Esophagus muscularis mucosa (tissue), 4 donors: ENCODE measurements around the gene ERCC2. TPM values are rescaled to one million over a fixed set of nuclear protein-coding genes. Genes with fewer than 3 reads are reported as not detected.
"Not testable (repeated sequence)": the region's sequence is repeated elsewhere in the genome, so short reads cannot be mapped to it uniquely, and the experiment has no call there.

ENCODE experiments used
- DNase-seq: peaks from one replicate; pipeline ENCODE4 v3.0.0-alpha.2; 2017; ENCODE audit errors: extremely low spot score
- H3K27ac ChIP-seq, 4 donors: fragments of 200-600 bp; sonication (generic); replicated peaks in 1 of 4; 1 replicate in 3 of 4; 2 replicates in 1 of 4; pipeline ENCODE4 v1.5.1; 2016 to 2019; ENCODE audit warnings: mild to moderate bottlenecking in 1 of 4
- H3K27me3 ChIP-seq, 4 donors: fragments of 200-600 bp; sonication (generic); one replicate each; pipeline versions ENCODE4 v1.5.1 to v1.6.0; 2016 to 2019
- H3K36me3 ChIP-seq, 4 donors: fragments of 200-600 bp; sonication (generic); one replicate each; pipeline ENCODE4 v1.5.1; 2016 to 2019
- H3K4me1 ChIP-seq, 4 donors: fragments of 200-600 bp; sonication (generic); one replicate each; pipeline ENCODE4 v1.5.1; 2016 to 2019
- H3K4me3 ChIP-seq, 4 donors: fragments of 200-600 bp; sonication (generic); 1 replicate in 2 of 4; 2 replicates in 2 of 4; pipeline ENCODE4 v1.5.1; 2016 to 2019; ENCODE audit warnings: mild to moderate bottlenecking in 4 of 4, moderate library complexity in 1 of 4
- H3K9me3 ChIP-seq, 4 donors: fragments of 200-600 bp; sonication (generic); 1 replicate in 3 of 4; 2 replicates in 1 of 4; pipeline ENCODE4 v1.5.1; 2016 to 2019
- EP300 ChIP-seq: sonication (generic); formaldehyde crosslinking; IDR thresholded peaks from one replicate; pipeline ENCODE4 v1.6.1; 2017; ENCODE audit warnings: antibody characterized with exemption
- POLR2A ChIP-seq: fragments of 450-650 bp; IDR thresholded peaks from one replicate; pipeline ENCODE4 v1.6.1; 2017; ENCODE audit warnings: antibody characterized with exemption, moderate library complexity, mild to moderate bottlenecking, low read depth
- POLR2AphosphoS5 ChIP-seq, 2 donors: sonication (generic); formaldehyde crosslinking; IDR thresholded peaks; one replicate each; pipeline ENCODE4 v1.6.1; 2017; ENCODE audit warnings: antibody characterized with exemption in 2 of 2
- WGBS: methylation state at CpG from one replicate; pipeline ENCODE4 v1.1.5; 2018; 5-methylcytosine and 5-hydroxymethylcytosine counted together
- intact Hi-C: fragments of 100-400 bp; cut with DNase I; formaldehyde crosslinking; loops from one replicate; pipeline ENCODE4 v1.15.1; 2023
- total RNA-seq, 4 donors: library from RNA; depleted of rRNA; stranded (reverse); fragments of >200 nt; gene quantifications; one replicate each; pipeline versions ENCODE4 v1.1.0 to v1.2.1, GENCODE V29; 2016
- TF ChIP-seq, protein P1 (sequence below), 3 experiments: fragments of 200-600 bp in 2 of 3; fragments of 450-650 bp in 1 of 3; sonication (generic) in 2 of 3; IDR thresholded peaks; one replicate each; pipeline ENCODE4 v1.5.1; 2017 to 2019; ENCODE audit warnings: antibody characterized with exemption in 3 of 3, mild to moderate bottlenecking in 2 of 3, moderate library complexity in 1 of 3

Gene ERCC2
- total RNA-seq, 4 donors from 2014 or later, result 6.5 to 16.6 (median 11.4) TPM

DNA sequence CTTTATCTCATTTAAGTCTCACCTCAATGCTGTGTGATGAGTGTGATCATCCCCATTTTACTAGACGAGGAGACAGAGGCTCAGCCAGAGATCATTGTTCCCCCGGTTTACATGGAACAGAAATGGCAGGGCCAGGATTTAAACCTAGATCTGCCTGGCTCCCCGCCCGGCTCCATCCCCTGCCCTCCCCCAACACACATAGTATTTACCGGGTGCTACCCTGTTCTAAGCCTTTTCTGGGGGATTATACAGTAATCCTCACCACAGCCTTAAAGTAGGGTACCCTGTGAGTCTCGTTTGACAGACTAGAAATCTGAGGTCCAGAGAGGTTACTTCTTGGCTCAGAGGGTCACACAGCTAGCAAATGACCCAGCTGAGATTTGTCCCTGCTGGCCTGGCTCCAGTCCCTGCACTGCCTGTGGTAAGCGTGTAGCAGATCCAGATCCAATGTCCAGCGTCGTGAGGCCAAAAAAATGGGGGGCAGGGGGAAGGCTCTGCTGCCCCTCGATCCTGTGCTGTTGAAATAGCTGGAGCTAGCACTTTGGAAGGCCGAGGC is 33.6 kb downstream of the ERCC2 start:
- Histone ChIP-seq H3K4me3 (no peak overlapping the region), H3K36me3 (no peaks in the 10 kb centered on the region), H3K9me3 (no peaks in the 10 kb centered on the region), H3K4me1 (peaks cover 4 to 21% (median 15%) of the 10 kb centered on the region in 4 donors), H3K27ac (no peak overlapping the region), H3K27me3 (peaks cover 5 to 37% (median 16%) of the 10 kb centered on the region in 4 donors)
- DNase-seq, result no peak
- WGBS, result 64% methylated on average over 11 of the region's 11 CpGs
- TF ChIP-seq EP300 (no peak), POLR2A (no peak), POLR2AphosphoS5 (IDR thresholded peaks at IDR 0.05) (no peak)
- TF ChIP-seq, protein P1, sequence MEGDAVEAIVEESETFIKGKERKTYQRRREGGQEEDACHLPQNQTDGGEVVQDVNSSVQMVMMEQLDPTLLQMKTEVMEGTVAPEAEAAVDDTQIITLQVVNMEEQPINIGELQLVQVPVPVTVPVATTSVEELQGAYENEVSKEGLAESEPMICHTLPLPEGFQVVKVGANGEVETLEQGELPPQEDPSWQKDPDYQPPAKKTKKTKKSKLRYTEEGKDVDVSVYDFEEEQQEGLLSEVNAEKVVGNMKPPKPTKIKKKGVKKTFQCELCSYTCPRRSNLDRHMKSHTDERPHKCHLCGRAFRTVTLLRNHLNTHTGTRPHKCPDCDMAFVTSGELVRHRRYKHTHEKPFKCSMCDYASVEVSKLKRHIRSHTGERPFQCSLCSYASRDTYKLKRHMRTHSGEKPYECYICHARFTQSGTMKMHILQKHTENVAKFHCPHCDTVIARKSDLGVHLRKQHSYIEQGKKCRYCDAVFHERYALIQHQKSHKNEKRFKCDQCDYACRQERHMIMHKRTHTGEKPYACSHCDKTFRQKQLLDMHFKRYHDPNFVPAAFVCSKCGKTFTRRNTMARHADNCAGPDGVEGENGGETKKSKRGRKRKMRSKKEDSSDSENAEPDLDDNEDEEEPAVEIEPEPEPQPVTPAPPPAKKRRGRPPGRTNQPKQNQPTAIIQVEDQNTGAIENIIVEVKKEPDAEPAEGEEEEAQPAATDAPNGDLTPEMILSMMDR (IDR thresholded peaks at IDR 0.05), result no peak
- intact Hi-C loops, result loop anchor here (5.0 kb wide), 2 partner anchors 84 to 434 kb away; partner anchors contain the start of gene MARK4

DNA sequence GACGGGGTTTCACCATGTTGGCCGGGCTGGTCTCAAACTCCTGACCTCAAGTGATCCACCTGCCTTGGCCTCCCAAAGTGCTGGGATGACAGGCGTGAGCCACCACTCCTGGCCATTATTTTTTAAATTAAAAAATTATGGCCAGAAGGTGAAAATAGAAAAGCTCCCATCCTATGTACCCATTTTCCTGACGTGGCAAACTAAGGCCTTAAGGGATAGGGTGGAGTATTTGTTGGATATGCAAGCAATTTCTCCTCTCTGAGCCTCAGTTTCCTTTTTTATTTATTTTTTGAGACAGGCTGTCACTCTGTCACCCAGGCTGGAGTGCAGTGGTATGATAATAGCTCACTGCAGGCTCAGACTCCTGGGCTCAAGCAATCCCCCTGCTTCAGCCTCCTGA is 35.5 kb downstream of the ERCC2 start:
- intact Hi-C loops, result loop anchor here (5.0 kb wide), 2 partner anchors 83 to 433 kb away; partner anchors contain the start of gene MARK4
- H3K9me3 ChIP-seq, DNase-seq, H3K27ac ChIP-seq, H3K4me3 ChIP-seq, H3K4me1 ChIP-seq, H3K36me3 ChIP-seq: not testable (repeated sequence)
- WGBS, result 91% methylated on average over 4 of the region's 4 CpGs
- peaks cover 0 to 18% (median 5%) of the 10 kb centered on the region in 4 donors for H3K27me3 ChIP-seq

DNA sequence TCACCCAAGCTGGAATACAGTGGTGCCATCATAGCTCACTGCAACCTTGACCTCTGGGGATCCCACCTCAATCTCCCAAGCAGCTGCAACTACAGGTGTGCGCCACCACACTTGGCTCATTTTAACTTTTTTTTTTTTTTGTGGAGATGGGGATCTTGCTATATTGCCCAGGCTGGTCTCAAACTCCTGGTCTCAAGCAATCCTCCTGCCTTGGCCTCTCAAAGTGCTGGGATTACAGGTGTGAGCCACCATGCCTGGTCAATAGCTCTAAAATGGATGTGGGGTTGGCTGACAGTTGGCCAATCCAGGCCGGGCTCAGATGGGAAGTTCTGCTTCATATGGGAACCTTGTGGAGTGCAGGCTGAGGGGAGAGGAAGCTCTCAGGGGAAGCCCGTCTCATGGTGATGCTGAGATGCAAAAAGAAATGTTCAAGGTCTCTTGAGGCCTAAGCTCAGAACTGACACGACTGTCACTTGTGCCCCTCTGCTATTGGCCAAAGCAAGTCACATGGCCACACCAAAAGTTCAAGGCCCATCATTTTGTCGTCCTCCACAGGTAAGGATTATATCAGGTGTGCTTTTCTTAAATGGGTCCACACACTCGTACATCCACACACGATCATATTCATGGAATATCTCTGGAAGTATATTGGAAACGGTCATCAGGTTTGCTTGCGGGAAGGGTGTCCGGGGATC is 36.6 kb downstream of the ERCC2 start:
- Histone ChIP-seq H3K9me3 (no peaks in the 10 kb centered on the region), H3K36me3 (no peaks in the 10 kb centered on the region), H3K4me1 (peaks cover 0 to 5% (median 4%) of the 10 kb centered on the region in 4 donors), H3K27me3 (peaks cover 0 to 7% (median 0%) of the 10 kb centered on the region in 4 donors), H3K4me3 (no peak overlapping the region), H3K27ac (no peak overlapping the region)
- no peak for DNase-seq
- WGBS, result 84% methylated on average over 10 of the region's 10 CpGs
- TF ChIP-seq POLR2A, result no peak
- no peak for TF ChIP-seq EP300
- TF ChIP-seq, protein P1 (IDR thresholded peaks at IDR 0.05), result no peak
- no peak for TF ChIP-seq POLR2AphosphoS5 (IDR thresholded peaks at IDR 0.05)
- intact Hi-C loops, result no loop called here

DNA sequence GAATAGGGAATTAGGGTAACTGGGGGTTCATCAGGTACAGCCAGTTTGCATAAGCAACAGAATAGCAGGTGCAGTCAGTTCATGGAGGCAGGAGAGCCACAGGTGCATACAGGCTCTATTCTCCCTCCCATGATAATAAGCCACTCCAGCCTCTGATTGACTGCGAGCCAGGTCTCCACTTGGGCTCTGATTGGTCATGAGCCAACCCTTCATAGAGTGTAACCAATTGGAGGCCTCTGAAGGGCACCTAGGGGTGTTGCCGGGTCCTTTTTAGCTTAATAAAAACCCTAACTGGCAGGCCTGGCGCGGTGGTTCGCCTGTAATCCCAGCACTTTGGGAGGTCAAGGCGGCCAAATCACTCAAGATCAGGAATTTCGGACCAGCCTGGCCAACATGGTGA is 39.0 kb downstream of the ERCC2 start:
- Histone ChIP-seq H3K4me3 (no peak overlapping the region), H3K27me3 (no peaks in the 10 kb centered on the region), H3K27ac (no peak overlapping the region), H3K4me1 (peaks cover 1 to 6% (median 2%) of the 10 kb centered on the region in 4 donors), H3K36me3 (no peaks in the 10 kb centered on the region), H3K9me3 (no peaks in the 10 kb centered on the region)
- 86% methylated on average over 7 of the region's 7 CpGs for WGBS
- intact Hi-C loops, result no loop called here
- TF ChIP-seq POLR2A (no peak), POLR2AphosphoS5 (IDR thresholded peaks at IDR 0.05) (no peak), EP300 (no peak)
- TF ChIP-seq, protein P1 (IDR thresholded peaks at IDR 0.05), result no peak
- DNase-seq, result no peak

DNA sequence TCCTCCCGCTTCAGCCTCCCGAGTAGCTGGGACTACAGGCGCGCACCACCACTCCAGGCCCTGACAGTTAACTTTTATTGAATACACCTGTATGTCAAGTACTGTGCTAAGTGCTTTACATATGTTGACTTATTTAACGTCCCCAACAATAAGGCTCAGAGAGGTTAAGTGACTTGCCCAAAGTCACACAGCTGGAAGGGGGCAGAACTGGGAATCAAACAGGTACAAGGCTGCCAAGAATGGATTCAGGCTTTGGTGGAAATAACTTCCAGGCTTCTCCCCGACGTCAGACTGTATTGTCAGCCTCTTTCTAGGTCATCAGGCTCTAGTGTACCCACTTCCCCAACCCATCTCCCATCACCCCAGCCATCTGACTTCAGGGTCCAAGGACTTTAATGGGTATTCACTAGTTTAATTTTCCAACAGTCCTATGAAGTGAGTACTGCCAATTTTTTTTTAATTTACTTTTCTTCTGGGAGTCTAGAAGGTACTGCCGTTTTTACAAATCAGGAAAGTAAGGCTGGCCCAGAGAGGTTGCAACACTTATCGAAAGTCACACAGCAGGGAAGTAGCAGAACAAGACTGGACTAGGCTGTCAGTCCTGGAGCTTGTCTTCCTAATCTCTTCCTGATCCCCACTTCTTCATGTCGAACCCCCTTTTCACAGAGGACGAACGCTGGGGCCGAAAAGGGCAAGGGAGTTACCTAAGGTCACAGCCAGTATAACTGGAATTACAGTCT is 42.8 kb downstream of the ERCC2 start:
- H3K9me3 ChIP-seq, result no peaks in the 10 kb centered on the region
- H3K27ac ChIP-seq, result no peak overlapping the region
- 83% methylated on average over 13 of the region's 13 CpGs for WGBS
- DNase-seq, result no peak
- intact Hi-C loops, result no loop called here
- H3K36me3 ChIP-seq, result no peaks in the 10 kb centered on the region
- H3K27me3 ChIP-seq, result peaks cover 0 to 15% (median 0%) of the 10 kb centered on the region in 4 donors
- peaks cover 12 to 34% (median 29%) of the 10 kb centered on the region in 4 donors for H3K4me1 ChIP-seq
- TF ChIP-seq POLR2A (no peak), EP300 (no peak), POLR2AphosphoS5 (IDR thresholded peaks at IDR 0.05) (no peak)
- TF ChIP-seq, protein P1 (IDR thresholded peaks at IDR 0.05), result no peak
- H3K4me3 ChIP-seq, result no peak overlapping the region
